H1 (cell line): ENCODE data around the gene TBC1D23. TPM values are rescaled to one million over a fixed set of nuclear protein-coding genes. Genes with fewer than 3 reads are reported as not detected.

Experiments used
- BRCA1 ChIP-seq: IDR thresholded peaks from 2 replicates; pipeline ENCODE4 v1.6.1; 2012; ENCODE audit warnings: low read depth, low read length, improper control_type of control experiment
- NRF1 ChIP-seq: IDR thresholded peaks from 2 replicates; pipeline ENCODE4 v1.6.1; 2011; ENCODE audit warnings: mild to moderate bottlenecking, low read depth, low read length, improper control_type of control experiment
- polyA plus RNA-seq, 7 experiments: library from polyadenylated mRNA; depleted of rRNA in 3 of 7; stranded (reverse) in 5 of 7; unstranded in 2 of 7; fragments of >200 nt in 5 of 7; fragments of 200-250 nt in 2 of 7; gene quantifications; 1 replicate in 5 of 7; 2 replicates in 1 of 7; 4 replicates in 1 of 7; pipeline versions ENCODE4 v1.2.1 to v1.2.3, GENCODE V29; 2011 to 2013; ENCODE audit warnings: missing spikeins in 2 of 7, mixed read lengths in 2 of 7
- total RNA-seq: library from RNA; stranded (reverse); fragmentation: NEBNext Ultra II Directional; extraction: Animal tissue kit (Norgen Biotek cat#: 25700); gene quantifications from 2 replicates; pipeline ENCODE4 v1.2.1, GENCODE V29; 2021

Gene TBC1D23
- total and polyA plus RNA-seq, 2 of the 8 experiments (the other 6 are each of a cell fraction or from before 2014, with no cell fraction given), result 6.4 to 29.3 TPM

- no peak for TF ChIP-seq NRF1
- no peak for TF ChIP-seq BRCA1
Observed at GRCh38 chr3:100330651-100331050, 69.9 kb downstream of the TBC1D23 start (continued).
